PC-9 (cell line): ENCODE results near the gene CFAP54.

Experiments
- CTCF ChIP-seq: fragments of 200-600 bp; sonication (generic); conservative IDR thresholded peaks from 2 replicates; pipeline ENCODE4 v1.6.1; 2017; ENCODE audit warnings: mixed run types, antibody characterized with exemption, mild to moderate bottlenecking, moderate library complexity
- EZH2 ChIP-seq: fragments of 200-600 bp; sonication (generic); IDR thresholded peaks from 2 replicates; pipeline ENCODE4 v1.8.0; 2017; ENCODE audit warnings: antibody characterized with exemption, low read depth

GRCh38 chr12:96529912-96530311 lies 40.5 kb downstream of the CFAP54 start:
- TF ChIP-seq CTCF: no peak
- TF ChIP-seq EZH2: no peak
